Parathyroid adenoma (tissue), 2 donors: Measurements from ENCODE around the gene PDSS1.

ENCODE experiments used
- H2AFZ ChIP-seq: fragments of 300-600 bp; sonication (generic); one replicate; pipeline ENCODE4 v1.7.0; 2017; ENCODE audit warnings: antibody characterized with exemption, mild to moderate bottlenecking
- H3K27ac ChIP-seq: fragments of 300-600 bp; sonication (generic); one replicate; pipeline ENCODE4 v1.7.0; 2017
- H3K27me3 ChIP-seq: fragments of 300-600 bp; sonication (generic); one replicate; pipeline ENCODE4 v1.7.0; 2017; ENCODE audit warnings: low read length; ENCODE audit not compliant: control insufficient read depth, insufficient read depth
- H3K36me3 ChIP-seq: fragments of 300-600 bp; sonication (generic); one replicate; pipeline ENCODE4 v1.7.0; 2017; ENCODE audit warnings: low read length; ENCODE audit not compliant: control insufficient read depth, insufficient read depth
- H3K4me1 ChIP-seq: fragments of 300-600 bp; sonication (generic); one replicate; pipeline ENCODE4 v1.7.0; 2017; ENCODE audit warnings: control low read depth
- H3K4me2 ChIP-seq: fragments of 300-600 bp; sonication (generic); one replicate; pipeline ENCODE4 v1.7.0; 2017; ENCODE audit warnings: low read length
- H3K4me3 ChIP-seq: fragments of 300-600 bp; sonication (generic); one replicate; pipeline ENCODE4 v1.7.0; 2017; ENCODE audit warnings: low read depth, low read length
- H3K79me2 ChIP-seq: fragments of 300-600 bp; sonication (generic); one replicate; pipeline ENCODE4 v1.7.0; 2017; ENCODE audit warnings: control low read depth
- H3K9ac ChIP-seq: fragments of 300-600 bp; sonication (generic); one replicate; pipeline ENCODE4 v1.7.0; 2017; ENCODE audit warnings: mild to moderate bottlenecking
- H3K9me3 ChIP-seq: fragments of 300-600 bp; sonication (generic); one replicate; pipeline ENCODE4 v1.7.0; 2017; ENCODE audit warnings: low read length; ENCODE audit not compliant: control insufficient read depth
- CTCF ChIP-seq: fragments of 300-600 bp; sonication (generic); IDR thresholded peaks from one replicate; pipeline ENCODE4 v1.7.0; 2017; ENCODE audit warnings: antibody characterized with exemption, mild to moderate bottlenecking
- donor health status: primary hyperparathyroidism.

Gene PDSS1

GRCh38 chr10:26655746-26656145, 41.8 kb upstream of the PDSS1 start:
- H2AFZ ChIP-seq = no peak overlapping the region
- H3K27me3 ChIP-seq = no peaks in the 10 kb centered on the region
- TF ChIP-seq CTCF = no peak
- no peak overlapping the region for H3K9ac ChIP-seq
- no peaks in the 10 kb centered on the region for H3K36me3 ChIP-seq
- no peaks in the 10 kb centered on the region for H3K4me1 ChIP-seq
- no peaks in the 10 kb centered on the region for H3K9me3 ChIP-seq
- H3K4me3 ChIP-seq = no peak overlapping the region
- H3K27ac ChIP-seq = no peak overlapping the region
- no peaks in the 10 kb centered on the region for H3K79me2 ChIP-seq
- no peak overlapping the region for H3K4me2 ChIP-seq

GRCh38 chr10:26662864-26663263, 34.6 kb upstream of the PDSS1 start:
- no peaks in the 10 kb centered on the region for H3K27me3 ChIP-seq
- no peak overlapping the region for H2AFZ ChIP-seq
- no peak overlapping the region for H3K27ac ChIP-seq
- no peaks in the 10 kb centered on the region for H3K9me3 ChIP-seq
- no peaks in the 10 kb centered on the region for H3K4me1 ChIP-seq
- no peak overlapping the region for H3K4me2 ChIP-seq
- H3K4me3 ChIP-seq = no peak overlapping the region
- no peaks in the 10 kb centered on the region for H3K79me2 ChIP-seq
- no peak overlapping the region for H3K9ac ChIP-seq
- no peaks in the 10 kb centered on the region for H3K36me3 ChIP-seq
- no peak for TF ChIP-seq CTCF

GRCh38 chr10:26665080-26666048, 32.1 kb upstream of the PDSS1 start:
- TF ChIP-seq CTCF = no peak
- H3K4me1 ChIP-seq = no peaks in the 10 kb centered on the region
- H3K27me3 ChIP-seq = no peaks in the 10 kb centered on the region
- no peaks in the 10 kb centered on the region for H3K79me2 ChIP-seq
- H3K36me3 ChIP-seq = no peaks in the 10 kb centered on the region
- H3K9me3 ChIP-seq = no peaks in the 10 kb centered on the region
- H2AFZ ChIP-seq = no peak overlapping the region
- no peak overlapping the region for H3K27ac ChIP-seq
- H3K4me2 ChIP-seq = no peak overlapping the region
- no peak overlapping the region for H3K4me3 ChIP-seq
- no peak overlapping the region for H3K9ac ChIP-seq

GRCh38 chr10:26675873-26676257, 21.6 kb upstream of the PDSS1 start:
- no peak overlapping the region for H2AFZ ChIP-seq
- H3K36me3 ChIP-seq = no peaks in the 10 kb centered on the region
- H3K79me2 ChIP-seq = no peaks in the 10 kb centered on the region
- H3K9ac ChIP-seq = no peak overlapping the region
- H3K4me2 ChIP-seq = no peak overlapping the region
- H3K9me3 ChIP-seq = no peaks in the 10 kb centered on the region
- H3K4me1 ChIP-seq = no peaks in the 10 kb centered on the region
- no peaks in the 10 kb centered on the region for H3K27me3 ChIP-seq
- no peak overlapping the region for H3K27ac ChIP-seq
- no peak overlapping the region for H3K4me3 ChIP-seq
- no peak for TF ChIP-seq CTCF

GRCh38 chr10:26679588-26679987, 17.9 kb upstream of the PDSS1 start:
- Histone ChIP-seq H3K36me3 (no peaks in the 10 kb centered on the region), H3K27me3 (no peaks in the 10 kb centered on the region), H3K4me3 (no peak overlapping the region), H3K4me2 (no peak overlapping the region), H3K79me2 (no peaks in the 10 kb centered on the region), H2AFZ (no peak overlapping the region), H3K9me3 (no peaks in the 10 kb centered on the region), H3K9ac (no peak overlapping the region), H3K4me1 (no peaks in the 10 kb centered on the region), H3K27ac (no peak overlapping the region)
- no peak for TF ChIP-seq CTCF
